ENCODE results near the gene HADHB.

DNA sequence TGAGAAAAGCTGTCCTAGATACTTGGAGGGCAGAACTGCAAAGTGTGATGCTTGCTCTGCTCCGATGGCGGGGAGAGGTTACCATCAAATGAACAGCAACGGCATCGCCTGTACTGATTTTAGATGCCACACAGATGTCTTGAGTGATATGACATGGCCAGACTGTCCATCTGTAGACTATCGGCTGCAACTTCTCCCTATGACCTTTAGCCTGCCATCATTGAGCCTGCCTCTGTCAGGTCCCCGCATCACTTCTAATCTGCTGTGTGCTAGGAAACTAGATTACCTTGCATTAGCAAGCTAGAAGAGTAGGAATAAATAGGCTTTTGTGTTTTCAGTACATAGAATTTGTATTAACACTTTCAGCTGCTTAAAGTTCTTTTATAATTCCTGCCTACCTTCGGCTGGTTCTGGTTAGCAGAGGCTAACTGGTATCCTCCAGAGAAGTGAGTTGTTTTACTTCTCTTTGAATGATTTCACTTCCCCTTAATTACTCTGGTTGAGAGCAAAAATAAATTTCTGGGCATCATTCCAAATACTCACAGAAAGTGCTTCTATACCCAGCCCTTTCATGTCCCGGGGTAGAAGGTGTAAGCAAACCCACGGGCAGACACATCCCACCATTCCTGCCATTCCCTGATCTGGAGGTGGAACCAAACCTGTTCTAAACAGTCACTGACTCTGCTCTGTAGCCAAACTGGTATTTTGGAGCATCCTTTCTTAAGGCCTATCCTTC is 47.9 kb upstream of the HADHB start:
- TF ChIP-seq GATA2 (IDR thresholded peaks at IDR 0.05; ENCODE audit: low read depth, low read length): no peak
- no peak for TF ChIP-seq GATA3 (IDR thresholded peaks at IDR 0.05; ENCODE audit: low read depth, low read length)
